Measurements from ENCODE around the gene TBC1D22A. TPM values are rescaled to one million over a fixed set of nuclear protein-coding genes. Genes with fewer than 3 reads are reported as not detected.

TBC1D22A gene
- total RNA-seq, 4 donors from 2014 or later, result 18.8 to 25.2 (median 23.1) TPM

GRCh38 chr22:46750863-46751443, 11.5 kb upstream of the TBC1D22A start:
- Histone ChIP-seq H3K4me1 (peaks cover 60 to 72% of the 10 kb centered on the region in 2 donors), H3K27ac (peak overlapping the region; percentile 11 to 92 (median 62))

GRCh38 chr22:46752286-46752987, 10.0 kb upstream of the TBC1D22A start:
- Histone ChIP-seq H3K36me3 (no peaks in the 10 kb centered on the region), H3K9me3 (no peaks in the 10 kb centered on the region), H3K4me1 (peaks cover 56 to 62% of the 10 kb centered on the region in 2 donors), H3K4me3 (no peak overlapping the region), H3K27ac (peak overlapping the region; percentile 91 to 99 (median 94)), H3K27me3 (no peaks in the 10 kb centered on the region)
- DNase-seq (no peak), ATAC-seq (no peak)
- in situ Hi-C loops (cut with MboI; ENCODE audit: low sequenced_read_pairs in 4 of 4), result no loop called here
- TF ChIP-seq POLR2A (IDR thresholded peaks at IDR 0.05) (no peak), CTCF (IDR thresholded peaks at IDR 0.05 in 4 of 5, conservative IDR thresholded peaks at IDR 0.05 in 1 of 5) (no peak)
- intact Hi-C loops (cut with DNase I; ENCODE audit: low total_unique reads), result no loop called here

More at GRCh38 chr22:46750863-46751443, 11.5 kb upstream of the TBC1D22A start:
- no peaks in the 10 kb centered on the region for H3K9me3 ChIP-seq
- no peak overlapping the region for H3K4me3 ChIP-seq
- intact Hi-C loops (cut with DNase I; ENCODE audit: low total_unique reads) (no loop called here), in situ Hi-C loops (cut with MboI; ENCODE audit: low sequenced_read_pairs in 4 of 4) (no loop called here)
- DNase-seq, result no peak
- no peak for ATAC-seq
- H3K27me3 ChIP-seq, result no peaks in the 10 kb centered on the region
- H3K36me3 ChIP-seq, result no peaks in the 10 kb centered on the region
- TF ChIP-seq POLR2A (IDR thresholded peaks at IDR 0.05) (no peak), CTCF (IDR thresholded peaks at IDR 0.05 in 4 of 5, conservative IDR thresholded peaks at IDR 0.05 in 1 of 5) (no peak)

GRCh38 chr22:46752988-46753310, 9.5 kb upstream of the TBC1D22A start:
- Histone ChIP-seq H3K36me3 (no peaks in the 10 kb centered on the region), H3K4me3 (no peak overlapping the region), H3K9me3 (no peaks in the 10 kb centered on the region), H3K27me3 (no peaks in the 10 kb centered on the region), H3K4me1 (peaks cover 51 to 59% of the 10 kb centered on the region in 2 donors), H3K27ac (peak overlapping the region; percentile 91 to 99 (median 94))
- in situ Hi-C loops (cut with MboI; ENCODE audit: low sequenced_read_pairs in 4 of 4) (no loop called here), intact Hi-C loops (cut with DNase I; ENCODE audit: low total_unique reads) (no loop called here)
- peak in 1 of 2 donors; percentile 1 for ATAC-seq
- DNase-seq, result peak in 1 of 2 donors; percentile 48
- TF ChIP-seq POLR2A (IDR thresholded peaks at IDR 0.05), result no peak
- no peak for TF ChIP-seq CTCF (IDR thresholded peaks at IDR 0.05 in 4 of 5, conservative IDR thresholded peaks at IDR 0.05 in 1 of 5)

GRCh38 chr22:46753360-46753759, 9.1 kb upstream of the TBC1D22A start:
- in situ Hi-C loops (cut with MboI; ENCODE audit: low sequenced_read_pairs in 4 of 4) (no loop called here), intact Hi-C loops (cut with DNase I; ENCODE audit: low total_unique reads) (no loop called here)
- DNase-seq (peak; percentile 63 to 83), ATAC-seq (peak; percentile 78 to 79)
- no peaks in the 10 kb centered on the region for H3K36me3 ChIP-seq
- peaks cover 46 to 55% of the 10 kb centered on the region in 2 donors for H3K4me1 ChIP-seq
- H3K27me3 ChIP-seq, result no peaks in the 10 kb centered on the region
- peak overlapping the region; percentile 91 to 99 (median 94) for H3K27ac ChIP-seq
- TF ChIP-seq POLR2A (IDR thresholded peaks at IDR 0.05) (no peak), CTCF (IDR thresholded peaks at IDR 0.05 in 4 of 5, conservative IDR thresholded peaks at IDR 0.05 in 1 of 5) (no peak)
- no peaks in the 10 kb centered on the region for H3K9me3 ChIP-seq
- H3K4me3 ChIP-seq, result peak overlapping the region in 3 of 4 donors; percentile 21 to 41 (median 32)

Measured in gastrocnemius medialis (tissue), 4 donors.